Neural progenitor cell (in vitro differentiated cells): Measurements from ENCODE around the gene ZFYVE21. TPM values are rescaled to one million over a fixed set of nuclear protein-coding genes. Genes with fewer than 3 reads are reported as not detected.

ENCODE experiments used
- DNase-seq: peaks from one replicate; pipeline ENCODE4 v3.0.0-alpha.2; 2016; ENCODE audit warnings: low spot score
- H2AFZ ChIP-seq: fragments of 200-600 bp; sonication (generic); replicated peaks from 2 replicates; pipeline ENCODE4 v1.6.1; 2016; ENCODE audit warnings: antibody characterized with exemption
- H3F3A ChIP-seq: fragments of 200-600 bp; sonication (generic); 2 replicates; pipeline ENCODE4 v1.6.1; 2016; ENCODE audit warnings: antibody characterized with exemption, low read depth
- H3K27ac ChIP-seq: fragments of 200-600 bp; sonication (generic); 2 replicates; pipeline ENCODE4 v1.5.1; 2016; ENCODE audit warnings: mild to moderate bottlenecking
- H3K27me3 ChIP-seq: fragments of 200-600 bp; sonication (generic); 2 replicates; pipeline ENCODE4 v1.6.1; 2016; ENCODE audit warnings: mild to moderate bottlenecking, moderate library complexity
- H3K36me3 ChIP-seq: fragments of 200-600 bp; sonication (generic); 2 replicates; pipeline ENCODE4 v1.5.1; 2016
- H3K4me1 ChIP-seq: fragments of 200-600 bp; sonication (generic); 2 replicates; pipeline ENCODE4 v1.6.1; 2016; ENCODE audit warnings: mixed run types
- H3K4me2 ChIP-seq: fragments of 200-600 bp; sonication (generic); 2 replicates; pipeline ENCODE4 v1.6.1; 2016
- H3K4me3 ChIP-seq: fragments of 200-600 bp; sonication (generic); 2 replicates; pipeline ENCODE4 v1.5.1; 2016
- H3K79me2 ChIP-seq: fragments of 200-600 bp; sonication (generic); 2 replicates; pipeline ENCODE4 v1.6.1; 2016; ENCODE audit warnings: low read depth
- H3K9ac ChIP-seq: fragments of 200-600 bp; sonication (generic); 2 replicates; pipeline ENCODE4 v1.6.1; 2016
- H3K9me3 ChIP-seq: fragments of 200-600 bp; sonication (generic); 2 replicates; pipeline ENCODE4 v1.5.1; 2016; ENCODE audit warnings: low read depth
- H4K20me1 ChIP-seq: fragments of 200-600 bp; sonication (generic); 2 replicates; pipeline ENCODE4 v1.6.1; 2016; ENCODE audit warnings: low read depth
- H3K27ac Mint-ChIP-seq: 3 replicates; pipeline ENCODE4 v1.8.0; 2021; ENCODE audit warnings: mixed read lengths
- H3K27me3 Mint-ChIP-seq: 2 replicates; pipeline ENCODE4 v1.8.0; 2022; ENCODE audit warnings: low read depth, mild to moderate bottlenecking, inconsistent platforms, moderate library complexity, mixed read lengths; ENCODE audit not compliant: insufficient read depth
- H3K36me3 Mint-ChIP-seq: 3 replicates; pipeline ENCODE4 v1.8.0; 2021; ENCODE audit warnings: mixed read lengths
- H3K4me1 Mint-ChIP-seq: 3 replicates; pipeline ENCODE4 v1.8.0; 2021; ENCODE audit warnings: mixed read lengths
- H3K4me3 Mint-ChIP-seq: 3 replicates; pipeline ENCODE4 v1.8.0; 2021; ENCODE audit warnings: mild to moderate bottlenecking, moderate library complexity, mixed read lengths
- H3K9me3 Mint-ChIP-seq: 3 replicates; pipeline ENCODE4 v1.8.0; 2020; ENCODE audit warnings: mixed read lengths
- CTCF ChIP-seq: fragments of 200-600 bp; sonication (generic); IDR thresholded peaks from 2 replicates; pipeline ENCODE4 v1.5.1; 2017; ENCODE audit warnings: antibody characterized with exemption, mild to moderate bottlenecking
- EZH2 ChIP-seq: fragments of 200-600 bp; sonication (generic); IDR thresholded peaks from 2 replicates; pipeline ENCODE4 v1.6.1; 2017; ENCODE audit warnings: antibody characterized with exemption, mild to moderate bottlenecking, moderate library complexity
- EZH2phosphoT487 ChIP-seq: fragments of 200-600 bp; sonication (generic); IDR thresholded peaks from 2 replicates; pipeline ENCODE4 v1.6.1; 2017; ENCODE audit warnings: antibody characterized with exemption
- total RNA-seq: library from RNA; depleted of rRNA; stranded (reverse); fragments of >200 nt; gene quantifications from 2 replicates; pipeline ENCODE4 v1.2.3, GENCODE V29; 2015; ENCODE audit warnings: low replicate concordance

Gene ZFYVE21
- 46.2 and 53.2 TPM in 2 replicates for total RNA-seq

DNA sequence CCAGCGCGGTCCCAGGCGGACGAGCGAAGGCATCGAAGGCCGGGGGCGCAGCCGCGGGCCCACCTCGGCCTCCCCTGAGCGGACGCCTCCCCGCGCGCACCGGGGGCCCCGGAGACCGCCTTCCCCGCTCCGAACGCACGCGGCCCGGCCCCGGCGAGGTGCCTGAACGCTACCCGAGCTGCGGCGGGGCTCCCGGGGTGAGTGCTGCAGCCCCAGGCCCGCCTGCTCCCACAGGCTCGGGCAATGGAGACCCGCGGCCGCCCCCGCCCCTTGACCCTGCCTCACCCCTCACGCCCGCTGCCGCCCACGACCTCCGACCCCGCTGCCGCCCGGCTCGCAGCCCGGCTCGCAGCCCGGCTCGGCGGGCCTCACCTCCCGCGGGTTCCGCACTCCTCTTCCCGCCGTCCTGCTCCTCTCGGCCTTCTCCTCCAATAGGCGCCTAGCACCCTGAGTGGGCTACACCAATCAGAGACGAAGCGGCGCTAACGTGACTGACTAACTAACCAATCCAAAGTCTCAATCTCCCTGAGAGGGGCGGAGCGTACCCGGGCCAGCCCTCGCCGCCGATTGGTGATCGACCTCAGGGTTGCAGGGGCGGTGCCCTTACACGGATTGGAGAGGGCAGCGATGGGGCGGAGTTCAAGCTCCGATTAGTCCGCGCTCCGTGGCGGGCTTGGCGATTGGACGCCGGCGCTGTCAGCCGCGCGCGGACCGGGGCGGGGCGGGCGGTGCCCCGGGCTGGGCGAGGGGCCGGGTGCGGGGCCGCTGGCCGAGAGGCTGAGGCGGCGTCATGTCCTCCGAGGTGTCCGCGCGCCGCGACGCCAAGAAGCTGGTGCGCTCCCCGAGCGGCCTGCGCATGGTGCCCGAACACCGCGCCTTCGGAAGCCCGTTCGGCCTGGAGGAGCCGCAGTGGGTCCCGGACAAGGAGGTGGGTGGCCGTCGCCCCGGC lies at the start of gene ZFYVE21, which contains the start of gene XRCC3:
ZFYVE21 (plus strand) TSS at position 759 of the 949 bp plus-strand sequence; CDS start at position 791, 32 bp downstream.
XRCC3 (minus strand) TSS at position 400 of the 949 bp plus-strand sequence. CDS start 4,364 bp downstream, outside the sequence.
- TF ChIP-seq CTCF (no peak), EZH2 (no peak), EZH2phosphoT487 (no peak)
- H3K27me3 Mint-ChIP-seq: peaks cover 7% of the 10 kb centered on the region
- H3K4me3 Mint-ChIP-seq: peak within 1 kb of the TSS; percentile 96
- H3K4me1 Mint-ChIP-seq: peaks cover 58% of the 10 kb centered on the region
- Histone ChIP-seq H2AFZ (no peak within 1 kb of the TSS), H4K20me1 (peaks cover 79% of the 10 kb centered on the region), H3K36me3 (no peaks in the 10 kb centered on the region), H3K9ac (peak within 1 kb of the TSS; percentile 80), H3K4me1 (peaks cover 27% of the 10 kb centered on the region), H3F3A (peaks cover 15% of the 10 kb centered on the region), H3K27me3 (no peaks in the 10 kb centered on the region), H3K4me3 (peak within 1 kb of the TSS; percentile 98), H3K27ac (peak within 1 kb of the TSS; percentile 54), H3K9me3 (no peaks in the 10 kb centered on the region), H3K79me2 (peaks cover 72% of the 10 kb centered on the region), H3K4me2 (peak within 1 kb of the TSS; percentile 99)
- no peaks in the 10 kb centered on the region for H3K9me3 Mint-ChIP-seq
- peaks cover 18% of the 10 kb centered on the region for H3K36me3 Mint-ChIP-seq
- DNase-seq: peak; percentile 100
- H3K27ac Mint-ChIP-seq: peak within 1 kb of the TSS; percentile 90

DNA sequence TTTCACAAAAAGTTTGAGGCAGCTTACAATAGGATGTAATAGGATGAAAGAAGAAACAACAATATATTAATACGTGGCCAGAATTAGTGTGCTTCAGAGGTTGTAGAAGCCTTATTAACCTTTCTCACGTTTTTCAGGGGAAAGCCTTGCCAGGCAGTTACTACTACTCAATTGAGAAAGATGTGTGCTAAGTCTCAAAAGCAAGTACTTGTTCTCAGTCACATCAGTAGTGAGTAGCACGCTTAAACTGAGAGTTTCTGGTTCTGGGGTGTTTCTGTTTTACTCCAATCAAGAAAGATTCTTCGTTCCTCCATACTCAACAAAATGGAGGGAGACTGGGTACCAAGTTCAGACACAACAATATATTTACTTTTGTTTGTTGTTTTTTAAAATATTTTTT lies 47.9 kb upstream of the ZFYVE21 start:
- TF ChIP-seq CTCF (no peak), EZH2phosphoT487 (no peak), EZH2 (no peak)
- H3K79me2 ChIP-seq: peaks cover 10% of the 10 kb centered on the region
- no peaks in the 10 kb centered on the region for H3K27me3 Mint-ChIP-seq

DNA sequence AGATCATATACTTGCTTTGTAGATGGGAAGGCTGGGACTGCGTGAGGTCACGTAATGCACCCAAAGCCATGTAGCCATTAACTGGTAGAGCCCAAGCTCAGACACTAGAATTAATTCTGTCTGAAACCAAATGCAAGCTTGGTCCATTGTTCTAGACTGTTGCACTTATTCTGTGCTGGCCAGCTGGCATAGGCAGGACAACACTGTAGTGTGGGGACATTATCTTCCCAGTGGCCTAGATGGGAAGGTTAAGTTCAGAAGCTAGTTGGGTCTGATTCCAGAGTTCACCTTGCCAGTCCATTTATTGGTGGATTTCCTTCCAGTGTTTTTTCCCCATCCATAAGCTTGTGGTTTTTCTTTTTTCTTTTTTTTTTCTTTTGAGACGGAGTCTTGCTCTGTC lies 47.5 kb upstream of the ZFYVE21 start:
- no peak for DNase-seq
- Histone ChIP-seq H3K4me1 (no peaks in the 10 kb centered on the region), H3F3A (no peaks in the 10 kb centered on the region), H3K4me3 (no peak overlapping the region), H3K9me3 (no peaks in the 10 kb centered on the region), H2AFZ (no peak overlapping the region), H3K36me3 (peaks cover 18% of the 10 kb centered on the region), H3K27ac (no peak overlapping the region), H4K20me1 (peaks cover 3% of the 10 kb centered on the region), H3K4me2 (no peak overlapping the region), H3K9ac (no peak overlapping the region), H3K27me3 (no peaks in the 10 kb centered on the region), H3K79me2 (peaks cover 10% of the 10 kb centered on the region)
- H3K4me3 Mint-ChIP-seq: no peak overlapping the region
- H3K9me3 Mint-ChIP-seq: no peaks in the 10 kb centered on the region
- H3K4me1 Mint-ChIP-seq: no peaks in the 10 kb centered on the region
- H3K27ac Mint-ChIP-seq: no peak overlapping the region
- TF ChIP-seq EZH2 (no peak), CTCF (no peak), EZH2phosphoT487 (no peak)
- H3K36me3 Mint-ChIP-seq: peaks cover 25% of the 10 kb centered on the region
- H3K27me3 Mint-ChIP-seq: no peaks in the 10 kb centered on the region

More for the DNA sequence above, 47.9 kb upstream of the ZFYVE21 start:
- Histone ChIP-seq H3K27ac (no peak overlapping the region), H3K4me3 (no peak overlapping the region), H3K9me3 (no peaks in the 10 kb centered on the region), H3K4me2 (no peak overlapping the region), H3K4me1 (no peaks in the 10 kb centered on the region), H3F3A (no peaks in the 10 kb centered on the region), H3K9ac (no peak overlapping the region), H3K27me3 (no peaks in the 10 kb centered on the region), H3K36me3 (peaks cover 18% of the 10 kb centered on the region), H4K20me1 (peaks cover 3% of the 10 kb centered on the region), H2AFZ (no peak overlapping the region)
- Mint-ChIP-seq H3K4me3 (no peak overlapping the region), H3K27ac (no peak overlapping the region), H3K36me3 (peaks cover 21% of the 10 kb centered on the region), H3K9me3 (no peaks in the 10 kb centered on the region), H3K4me1 (no peaks in the 10 kb centered on the region)
- DNase-seq: no peak
